SK-N-SH treated with all-trans-retinoic acid at 6 μM for 48 hours (cell line): ENCODE data around the gene FOXQ1.

Experiments
- ATAC-seq: fragments of 200-7000 bp; cut with Tn5 transposase; 3 replicates; pipeline ENCODE4 v1.9.1; 2020; ENCODE audit warnings: mild to moderate bottlenecking, moderate library complexity
- ARNTL ChIP-seq: fragments of 450-650 bp; formaldehyde crosslinking; IDR thresholded peaks from 2 replicates; pipeline ENCODE4 v1.5.0; 2020; ENCODE audit warnings: low read depth, mild to moderate bottlenecking, moderate library complexity, borderline replicate concordance
- BACH2 ChIP-seq: fragments of 250-450 bp; sonication (Bioruptor Pico); IDR thresholded peaks from 2 replicates; pipeline ENCODE4 v1.9.0; 2021; ENCODE audit warnings: mild to moderate bottlenecking, borderline replicate concordance
- CREB5 ChIP-seq: fragments of 250-450 bp; sonication (Bioruptor Pico); IDR thresholded peaks from 2 replicates; pipeline ENCODE4 v1.5.1; 2020; ENCODE audit warnings: low read depth, mild to moderate bottlenecking, moderate library complexity
- CSDC2 ChIP-seq: fragments of 250-450 bp; sonication (Bioruptor Pico); IDR thresholded peaks from 2 replicates; pipeline ENCODE4 v1.5.0; 2020; ENCODE audit warnings: mild to moderate bottlenecking, moderate library complexity
- CSRNP3 ChIP-seq: fragments of 250-450 bp; sonication (Bioruptor Pico); IDR thresholded peaks from 2 replicates; pipeline ENCODE4 v1.5.1; 2021; ENCODE audit warnings: mild to moderate bottlenecking, moderate library complexity
- ESRRG ChIP-seq: fragments of 250-450 bp; sonication (Bioruptor Pico); IDR thresholded peaks from 2 replicates; pipeline ENCODE4 v1.6.1; 2021; ENCODE audit warnings: mild to moderate bottlenecking
- GLIS3 ChIP-seq: fragments of 250-450 bp; sonication (Bioruptor Pico); IDR thresholded peaks from 2 replicates; pipeline ENCODE4 v1.5.0; 2020; ENCODE audit warnings: mild to moderate bottlenecking, moderate library complexity
- ISL1 ChIP-seq: fragments of 250-450 bp; sonication (Bioruptor Pico); IDR thresholded peaks from 2 replicates; pipeline ENCODE4 v2.1.2; 2022; ENCODE audit warnings: mild to moderate bottlenecking, moderate library complexity
- OSR1 ChIP-seq: fragments of 250-450 bp; sonication (Bioruptor Pico); IDR thresholded peaks from 2 replicates; pipeline ENCODE4 v1.8.0; 2022; ENCODE audit warnings: moderate library complexity, mild to moderate bottlenecking, inconsistent platforms
- PATZ1 ChIP-seq: fragments of 250-450 bp; sonication (Bioruptor Pico); IDR thresholded peaks from 2 replicates; pipeline ENCODE4 v1.8.0; 2020; ENCODE audit warnings: mild to moderate bottlenecking, moderate library complexity, borderline replicate concordance
- POU6F1 ChIP-seq: fragments of 250-450 bp; sonication (Bioruptor Pico); IDR thresholded peaks from 2 replicates; pipeline ENCODE4 v1.8.0; 2021; ENCODE audit warnings: low read depth, mild to moderate bottlenecking, moderate library complexity, borderline replicate concordance
- PPARA ChIP-seq: fragments of 250-450 bp; sonication (Bioruptor Pico); IDR thresholded peaks from 2 replicates; pipeline ENCODE4 v1.5.0; 2020; ENCODE audit warnings: mild to moderate bottlenecking, borderline replicate concordance
- RARB ChIP-seq: fragments of 250-450 bp; sonication (Bioruptor Pico); IDR thresholded peaks from 2 replicates; pipeline ENCODE4 v1.8.0; 2021; ENCODE audit warnings: mild to moderate bottlenecking, moderate library complexity
- SNAI2 ChIP-seq: fragments of 250-450 bp; sonication (Bioruptor Pico); IDR thresholded peaks from 2 replicates; pipeline ENCODE4 v1.5.0; 2020; ENCODE audit warnings: mild to moderate bottlenecking, moderate library complexity
- TCF4 ChIP-seq: fragments of 250-450 bp; sonication (Bioruptor Pico); IDR thresholded peaks from 2 replicates; pipeline ENCODE4 v1.8.0; 2021; ENCODE audit warnings: mild to moderate bottlenecking, moderate library complexity, borderline replicate concordance
- TOX ChIP-seq: fragments of 250-450 bp; sonication (Bioruptor Pico); IDR thresholded peaks from 2 replicates; pipeline ENCODE4 v1.8.0; 2021; ENCODE audit warnings: mild to moderate bottlenecking, moderate library complexity, borderline replicate concordance
- TSHZ2 ChIP-seq: fragments of 250-450 bp; sonication (Bioruptor Pico); IDR thresholded peaks from 2 replicates; pipeline ENCODE4 v1.5.0; 2020; ENCODE audit warnings: mild to moderate bottlenecking, moderate library complexity
- ZFP3 ChIP-seq: fragments of 250-450 bp; sonication (Bioruptor Pico); IDR thresholded peaks from 2 replicates; pipeline ENCODE4 v1.5.0; 2020; ENCODE audit warnings: mild to moderate bottlenecking, moderate library complexity
- ZFP30 ChIP-seq: fragments of 450-650 bp; formaldehyde crosslinking; IDR thresholded peaks from 2 replicates; pipeline ENCODE4 v1.5.0; 2022; ENCODE audit warnings: mild to moderate bottlenecking, moderate library complexity
- ZNF70 ChIP-seq: fragments of 450-650 bp; formaldehyde crosslinking; IDR thresholded peaks from 2 replicates; pipeline ENCODE4 v1.5.0; 2020; ENCODE audit warnings: mild to moderate bottlenecking, moderate library complexity
- ZNF8 ChIP-seq: fragments of 450-650 bp; formaldehyde crosslinking; IDR thresholded peaks from 2 replicates; pipeline ENCODE4 v1.5.0; 2020; ENCODE audit warnings: mild to moderate bottlenecking, moderate library complexity

FOXQ1 gene

GRCh38 chr6:1337791-1338190, 25.9 kb downstream of the FOXQ1 start:
- TF ChIP-seq ZFP30 (CRISPR knock-in tag) (no peak), TOX (CRISPR knock-in tag) (no peak), ISL1 (no peak), ZNF70 (no peak)
- TF ChIP-seq, all 23 proteins: peak for 0
- no peak for ATAC-seq

GRCh38 chr6:1346101-1346500, 34.2 kb downstream of the FOXQ1 start:
- ATAC-seq = no peak
- no peak for TF ChIP-seq CREB5 (CRISPR knock-in tag)
- TF ChIP-seq POU6F1 (CRISPR knock-in tag) = no peak
- no peak for TF ChIP-seq ESRRG
- TF ChIP-seq, all 23 proteins: peak for 0

GRCh38 chr6:1346558-1347091, 34.7 kb downstream of the FOXQ1 start:
- no peak for ATAC-seq
- no peak for TF ChIP-seq CSRNP3 (CRISPR knock-in tag)
- no peak for TF ChIP-seq ZFP30 (CRISPR knock-in tag)
- no peak for TF ChIP-seq ESRRG
- no peak for TF ChIP-seq ISL1
- TF ChIP-seq ARNTL = no peak
- no peak for TF ChIP-seq TCF4 (CRISPR knock-in tag)
- TF ChIP-seq ZNF8 (CRISPR knock-in tag) = no peak
- TF ChIP-seq BACH2 = no peak
- TF ChIP-seq OSR1 (CRISPR knock-in tag) = no peak
- no peak for TF ChIP-seq PATZ1 (CRISPR knock-in tag)
- no peak for TF ChIP-seq TSHZ2
- no peak for TF ChIP-seq PPARA (CRISPR knock-in tag)
- TF ChIP-seq ZFP3 = no peak
- no peak for TF ChIP-seq CSDC2 (CRISPR knock-in tag)
- no peak for TF ChIP-seq TOX (CRISPR knock-in tag)
- no peak for TF ChIP-seq CREB5 (CRISPR knock-in tag)
- TF ChIP-seq RARB = no peak

GRCh38 chr6:1347161-1347560, 35.3 kb downstream of the FOXQ1 start:
- no peak for ATAC-seq
- TF ChIP-seq ISL1 = no peak
- TF ChIP-seq SNAI2 (CRISPR knock-in tag) = no peak
- no peak for TF ChIP-seq ZNF8 (CRISPR knock-in tag)
- no peak for TF ChIP-seq TOX (CRISPR knock-in tag)
- TF ChIP-seq BACH2 = no peak
- TF ChIP-seq GLIS3 = no peak
- TF ChIP-seq TSHZ2 = no peak
- TF ChIP-seq ESRRG = no peak
- TF ChIP-seq CSRNP3 (CRISPR knock-in tag) = no peak
